Islet of Langerhans (tissue), 1 donor: ENCODE measurements around the gene TMEM100.

Source experiments
- FAIRE-seq: peaks from one replicate; lab custom pipeline; 2011; peaks lifted over from hg19 to GRCh38; lab: Jason Lieb, UNC

The TMEM100 gene, protein sequence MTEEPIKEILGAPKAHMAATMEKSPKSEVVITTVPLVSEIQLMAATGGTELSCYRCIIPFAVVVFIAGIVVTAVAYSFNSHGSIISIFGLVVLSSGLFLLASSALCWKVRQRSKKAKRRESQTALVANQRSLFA

GRCh38 chr17:55722742-55723487, at the start of gene TMEM100:
Gene TMEM100 (minus strand): TSS chr17:55722864. CDS start chr17:55721070, 1,794 bp downstream.
- no peak for FAIRE-seq

- FAIRE-seq, result no peak
Observed at GRCh38 chr17:55772086-55772485, 49.4 kb upstream of the TMEM100 start.

- peak; percentile 96 for FAIRE-seq
Observed at GRCh38 chr17:55770196-55770870, 47.7 kb upstream of the TMEM100 start.

DNA sequence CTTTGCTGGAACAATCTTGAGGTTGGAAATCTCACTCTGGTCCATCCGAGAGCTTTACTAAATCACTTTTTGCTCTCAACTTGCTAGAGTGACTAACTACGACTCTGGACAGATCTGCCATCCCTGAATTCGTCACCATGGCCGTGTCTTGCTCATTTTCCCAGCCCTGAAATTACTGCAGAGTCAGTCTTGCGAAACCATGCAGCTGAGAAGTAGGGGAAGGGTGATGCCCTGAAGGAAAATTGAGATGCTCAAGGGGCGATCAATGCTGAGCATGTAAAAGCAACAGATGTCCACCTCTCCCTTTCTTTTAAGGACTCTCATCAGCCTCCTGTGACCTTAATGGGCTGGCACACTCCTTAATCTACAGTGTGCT, 46.9 kb upstream of the TMEM100 start:
- no peak for FAIRE-seq

DNA sequence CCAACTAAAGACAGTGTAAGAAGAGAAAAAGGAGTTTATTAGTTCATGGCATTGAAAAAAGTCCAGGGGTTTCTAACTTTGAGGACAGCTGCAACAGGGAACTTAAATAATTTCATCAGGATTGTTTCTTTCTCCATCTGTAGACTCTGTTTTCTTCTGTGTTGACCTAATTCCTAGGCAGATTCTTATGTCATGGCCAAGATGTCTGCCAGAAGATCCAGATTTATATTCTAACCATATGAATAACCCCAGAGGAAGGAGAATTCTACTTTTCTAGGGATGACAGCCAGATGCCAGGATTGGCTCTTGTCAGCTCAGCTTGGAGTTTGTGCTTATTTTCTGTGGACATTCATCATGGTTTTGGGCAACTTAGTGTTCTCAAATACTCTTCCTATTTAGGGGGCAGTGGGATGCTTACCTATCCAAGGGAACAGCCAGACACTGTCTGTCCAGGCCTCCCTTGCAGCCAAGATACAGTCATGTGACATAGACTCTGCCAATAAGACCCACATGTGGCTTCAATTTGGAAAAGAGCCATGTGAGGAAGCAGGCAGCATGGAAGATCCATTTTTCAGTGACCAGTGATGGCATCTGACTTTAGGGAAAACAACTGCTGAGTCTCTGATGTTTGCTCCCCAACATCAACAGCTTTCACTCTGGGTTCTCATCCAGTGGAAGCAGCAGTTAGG, 46.4 kb upstream of the TMEM100 start:
- FAIRE-seq, result no peak

- FAIRE-seq, result no peak
Observed at GRCh38 chr17:55765472-55765871, 42.8 kb upstream of the TMEM100 start.

DNA sequence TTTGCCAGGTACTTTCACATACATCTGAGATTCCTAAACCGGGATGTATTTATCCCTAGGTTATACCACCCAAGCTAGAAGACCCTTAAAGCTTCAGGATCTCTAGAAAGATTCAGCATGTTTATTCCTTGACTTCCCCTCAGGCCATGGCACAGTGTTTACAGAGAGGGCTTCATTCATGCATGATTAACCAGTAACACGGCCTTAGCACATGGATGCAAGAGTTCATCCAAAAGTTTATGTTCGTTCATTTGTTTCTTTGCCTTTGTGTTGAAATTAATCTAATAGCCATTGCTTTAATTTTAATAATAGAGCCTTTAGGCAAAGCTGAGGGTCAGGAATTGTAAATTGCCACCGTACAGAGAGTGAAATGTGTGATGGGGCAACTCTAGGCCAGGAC, 41.9 kb upstream of the TMEM100 start:
- no peak for FAIRE-seq

GRCh38 chr17:55763856-55764255, 41.2 kb upstream of the TMEM100 start:
- FAIRE-seq, result no peak

GRCh38 chr17:55762086-55762858, 39.6 kb upstream of the TMEM100 start:
- FAIRE-seq, result no peak

DNA sequence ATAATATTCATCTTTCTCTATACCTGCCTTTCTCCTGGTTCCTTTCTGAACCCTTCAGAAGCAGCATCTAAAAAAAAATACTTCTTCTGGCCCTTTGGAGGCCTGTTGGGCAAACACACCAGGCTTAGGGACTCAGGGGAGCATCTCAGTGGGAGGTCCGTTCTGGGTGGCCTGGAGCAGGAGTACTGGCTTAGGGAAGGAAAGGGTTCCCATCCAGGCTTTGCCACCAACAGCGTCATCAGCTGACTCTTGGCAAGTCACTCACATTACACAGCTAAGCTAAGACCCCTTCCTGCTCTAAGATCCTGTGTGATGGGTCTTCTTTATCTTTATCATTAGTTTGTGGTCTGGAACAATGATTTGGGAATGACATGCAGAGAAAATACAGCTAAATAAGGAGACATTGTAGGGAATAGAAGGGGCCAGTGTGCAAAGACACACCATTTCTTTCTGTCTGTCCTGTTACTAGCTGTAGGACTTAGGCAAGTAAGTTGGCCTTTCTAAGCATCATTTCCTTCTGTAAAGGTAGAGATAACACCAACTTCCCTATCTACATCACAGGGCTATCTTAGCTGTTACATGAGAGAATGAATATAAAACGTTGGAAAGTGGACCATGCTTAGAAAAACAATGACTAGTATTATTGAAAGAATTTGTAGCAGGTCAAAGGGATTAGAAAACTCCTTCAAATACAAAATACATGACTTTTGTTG, 38.1 kb upstream of the TMEM100 start:
- FAIRE-seq, result no peak

DNA sequence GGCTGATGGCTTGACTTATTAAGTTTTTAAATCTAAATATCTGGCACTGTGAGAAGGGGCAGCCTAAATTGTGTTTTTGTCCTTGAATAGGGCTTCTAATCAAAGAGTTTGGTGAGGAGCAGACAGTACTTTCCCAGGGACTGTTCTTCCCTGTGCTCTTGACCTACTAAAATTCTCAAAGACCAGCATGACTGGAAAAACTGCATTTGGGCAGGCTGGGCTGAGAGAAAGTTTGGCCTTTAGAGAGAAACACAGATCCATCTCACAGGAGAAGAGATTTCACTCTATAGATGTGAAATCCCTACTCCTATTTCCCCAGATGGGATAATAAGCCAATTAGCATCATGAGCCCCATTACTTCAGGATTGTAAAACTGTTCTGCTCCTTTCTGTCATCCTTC, 35.5 kb upstream of the TMEM100 start:
- no peak for FAIRE-seq

DNA sequence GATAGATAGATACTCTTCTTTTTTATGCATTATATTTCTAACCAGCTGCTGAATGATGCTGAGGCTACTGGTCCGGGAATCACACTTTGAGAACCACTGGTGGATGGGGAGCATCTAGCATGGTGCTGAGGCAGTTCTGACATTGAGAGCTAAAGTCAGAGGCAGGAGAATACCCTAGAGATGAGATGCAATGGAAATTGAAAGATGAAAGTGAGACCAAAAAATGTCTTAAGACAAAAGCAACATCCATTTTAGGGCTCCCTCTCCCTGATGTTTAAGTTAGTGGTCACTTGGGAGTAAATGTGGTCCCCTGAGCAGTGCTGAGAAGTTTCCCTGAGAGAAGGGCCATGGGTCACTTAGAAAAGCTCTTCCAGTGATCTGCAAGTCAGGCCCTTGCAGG, 35.0 kb upstream of the TMEM100 start:
- no peak for FAIRE-seq

- no peak for FAIRE-seq
Observed at GRCh38 chr17:55756689-55757088, 34.0 kb upstream of the TMEM100 start.

GRCh38 chr17:55751720-55752250, 29.1 kb upstream of the TMEM100 start:
- no peak for FAIRE-seq

GRCh38 chr17:55750750-55751657, 28.3 kb upstream of the TMEM100 start, which contains the start of gene PCTP:
Gene PCTP (plus strand): TSS chr17:55751051. CDS start chr17:55751104, 53 bp downstream.
- no peak for FAIRE-seq

DNA sequence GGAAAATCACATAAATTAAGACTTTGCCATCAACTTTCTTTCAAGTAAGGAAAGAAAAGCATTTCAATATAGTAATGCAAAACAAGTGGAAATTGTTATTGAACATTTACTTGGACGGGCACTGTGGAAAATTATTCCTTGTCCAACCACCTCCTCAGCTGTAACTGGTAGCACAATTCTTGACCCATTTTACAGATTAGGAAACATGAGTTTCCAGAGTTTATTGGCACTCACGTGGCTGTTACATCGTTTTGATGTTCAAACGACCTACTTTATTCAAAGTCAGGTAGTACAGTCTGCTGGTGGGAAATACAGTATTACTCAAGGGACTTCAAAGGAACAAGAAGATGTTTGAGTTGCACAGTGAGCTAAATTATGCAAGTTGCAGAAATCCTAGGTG, 27.3 kb upstream of the TMEM100 start:
- FAIRE-seq, result no peak

GRCh38 chr17:55748841-55749240, 26.2 kb upstream of the TMEM100 start:
- no peak for FAIRE-seq

- no peak for FAIRE-seq
Observed at GRCh38 chr17:55747209-55747608, 24.5 kb upstream of the TMEM100 start.

- no peak for FAIRE-seq
Observed at GRCh38 chr17:55746466-55746865, 23.8 kb upstream of the TMEM100 start.

DNA sequence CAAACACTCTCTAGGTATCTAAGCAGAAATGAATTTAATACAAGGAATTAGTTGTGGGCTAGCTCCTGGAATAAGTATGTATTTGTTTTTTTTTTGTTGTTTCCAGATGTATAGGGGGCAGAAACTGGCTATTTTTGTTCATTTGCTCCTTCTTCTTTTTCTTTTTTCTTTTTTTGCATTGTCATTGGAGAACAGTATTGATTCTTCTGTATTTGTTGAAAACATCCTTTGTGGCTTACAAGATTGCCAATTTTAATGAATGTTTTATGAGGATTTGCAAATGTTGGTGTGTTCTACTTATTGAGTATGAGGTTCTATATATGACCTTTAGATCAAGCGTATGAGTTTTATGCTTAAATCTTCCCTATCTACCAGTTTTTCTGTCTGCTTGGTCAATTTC, 22.6 kb upstream of the TMEM100 start:
- no peak for FAIRE-seq
